ENCODE measurements around the gene RNF150. TPM values are rescaled to one million over a fixed set of nuclear protein-coding genes. Genes with fewer than 3 reads are reported as not detected.

RNF150 gene
- total RNA-seq, 1 donor from 2014 or later: 53.3 TPM

DNA sequence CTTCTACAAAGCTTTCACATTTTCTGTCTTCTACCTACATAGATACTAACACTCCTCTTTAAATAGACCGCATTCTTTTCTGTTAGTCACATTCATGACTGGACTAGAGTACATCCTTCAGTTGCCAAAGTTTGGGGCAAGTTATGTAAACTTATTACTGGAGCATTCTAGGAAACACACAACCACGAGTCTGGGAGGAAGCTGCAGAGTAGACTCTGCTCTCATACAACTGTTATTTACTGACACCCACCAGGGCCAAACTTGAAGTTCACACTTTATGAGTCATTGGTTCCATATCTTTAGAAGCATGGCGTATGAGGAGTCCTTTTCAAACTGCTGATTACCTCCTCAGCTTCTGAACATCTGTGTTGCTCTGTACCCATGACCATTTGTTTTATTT, 87.0 kb downstream of the RNF150 start:
- intact Hi-C loops (cut with DNase I): no loop called here

DNA sequence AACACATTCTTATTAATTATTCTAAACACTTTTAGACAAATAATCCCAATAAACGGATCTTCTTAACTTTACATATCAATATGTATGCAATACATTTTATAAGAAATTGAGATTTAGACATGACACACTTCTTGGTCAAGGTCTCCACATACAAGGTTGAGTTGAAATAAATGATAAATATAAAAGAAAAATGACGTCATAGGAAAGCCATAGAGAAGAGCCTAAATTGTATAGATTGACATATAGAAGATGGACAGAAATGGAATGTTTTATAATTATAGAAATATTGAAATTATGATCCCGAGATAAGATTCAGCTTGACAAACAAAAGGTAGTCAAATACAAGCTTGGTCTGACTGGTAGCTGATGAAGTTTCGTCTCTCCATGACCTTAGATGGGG, 87.4 kb downstream of the RNF150 start:
- ATAC-seq (ENCODE audit: poor library complexity): no peak
- intact Hi-C loops (cut with DNase I): no loop called here
- no peak for DNase-seq

More for the DNA sequence above, 87.0 kb downstream of the RNF150 start:
- no peak for DNase-seq
- peak; percentile 70 for ATAC-seq (ENCODE audit: poor library complexity)

DNA sequence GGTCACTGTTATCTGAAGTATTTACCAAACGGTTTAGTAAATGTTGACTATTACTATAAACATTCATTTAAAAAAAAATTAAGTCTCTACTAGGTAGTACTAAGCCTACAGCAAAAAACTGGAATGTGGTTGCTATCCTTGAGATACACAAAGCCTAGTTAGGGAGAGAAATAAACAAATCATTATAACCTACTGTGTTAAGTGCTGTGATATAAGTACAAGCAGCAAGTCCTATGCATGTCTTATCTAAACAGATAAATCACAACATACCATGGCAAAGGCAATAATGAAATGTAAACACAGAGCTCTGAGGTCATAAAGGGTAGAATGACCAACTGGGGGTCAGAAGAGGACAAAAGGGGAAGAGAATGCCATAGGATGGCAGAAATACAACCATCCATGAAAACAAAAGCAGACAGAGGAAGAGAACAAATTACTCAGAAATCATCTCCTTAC, 92.2 kb downstream of the RNF150 start:
- ATAC-seq (ENCODE audit: poor library complexity) (no peak), DNase-seq (no peak)

DNA sequence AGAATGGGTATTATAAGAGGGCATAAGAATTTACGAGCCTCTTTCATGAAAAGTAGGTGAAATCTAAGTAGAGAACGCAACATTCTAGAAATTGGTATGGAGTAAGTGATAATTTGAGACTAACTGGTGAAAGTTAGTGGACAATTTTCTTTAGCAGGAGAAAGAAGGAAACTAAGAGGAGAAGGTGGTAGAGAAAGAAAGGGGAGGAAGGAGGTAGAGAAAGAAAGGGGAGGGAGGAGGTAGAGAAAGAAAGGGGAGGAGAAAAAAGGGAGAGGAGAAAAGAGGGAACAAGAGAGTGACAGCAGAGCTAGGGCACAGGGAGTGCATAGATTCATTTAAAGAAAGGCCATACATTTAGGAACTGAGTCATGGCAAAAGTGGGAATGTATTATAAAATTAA, 94.1 kb downstream of the RNF150 start:
- DNase-seq (no peak), ATAC-seq (ENCODE audit: poor library complexity) (no peak)
- intact Hi-C loops (cut with DNase I): no loop called here

More for the DNA sequence above, 92.2 kb downstream of the RNF150 start:
- intact Hi-C loops (cut with DNase I): no loop called here

DNA sequence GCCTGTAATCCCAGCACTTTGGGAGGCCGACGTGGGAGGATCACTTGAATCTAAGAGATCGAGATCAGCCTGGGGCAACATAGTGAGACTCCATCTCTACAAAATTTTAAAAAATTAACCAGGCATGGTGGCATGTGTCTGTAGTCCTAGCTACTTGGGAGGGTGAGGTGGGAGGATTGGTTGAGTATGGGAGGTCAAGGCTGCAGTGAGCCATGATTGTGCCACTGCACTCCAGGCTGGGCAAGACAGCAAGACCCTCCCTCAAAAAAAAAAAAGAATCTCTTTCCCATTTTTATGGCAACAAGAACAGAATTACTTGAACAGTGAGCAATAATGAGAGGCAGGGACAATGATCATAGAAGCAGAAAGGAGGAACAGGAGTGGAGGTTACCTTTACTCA, 94.8 kb downstream of the RNF150 start:
- ATAC-seq (ENCODE audit: poor library complexity) (no peak), DNase-seq (no peak)
- intact Hi-C loops (cut with DNase I): no loop called here

DNA sequence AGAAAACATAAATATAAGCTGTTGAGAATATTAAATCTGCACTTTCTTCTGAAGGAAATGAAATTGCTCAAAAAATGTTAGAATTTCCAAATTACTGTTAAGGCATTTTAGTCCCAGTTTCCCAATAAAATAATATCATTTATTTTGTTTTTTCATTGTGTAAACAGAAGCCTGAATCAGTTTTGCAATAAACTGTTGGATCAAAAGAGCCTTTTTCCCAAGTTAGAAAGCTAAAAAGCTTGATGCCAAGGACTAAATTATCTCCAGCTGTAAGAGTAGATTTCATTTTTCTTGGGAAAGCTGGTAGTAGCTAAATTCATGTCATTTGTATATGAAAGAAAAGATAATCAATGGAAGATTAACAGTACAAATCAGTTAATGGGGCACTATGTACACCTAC, 95.8 kb downstream of the RNF150 start:
- ATAC-seq (ENCODE audit: poor library complexity): no peak
- DNase-seq: no peak
- intact Hi-C loops (cut with DNase I): no loop called here

DNA sequence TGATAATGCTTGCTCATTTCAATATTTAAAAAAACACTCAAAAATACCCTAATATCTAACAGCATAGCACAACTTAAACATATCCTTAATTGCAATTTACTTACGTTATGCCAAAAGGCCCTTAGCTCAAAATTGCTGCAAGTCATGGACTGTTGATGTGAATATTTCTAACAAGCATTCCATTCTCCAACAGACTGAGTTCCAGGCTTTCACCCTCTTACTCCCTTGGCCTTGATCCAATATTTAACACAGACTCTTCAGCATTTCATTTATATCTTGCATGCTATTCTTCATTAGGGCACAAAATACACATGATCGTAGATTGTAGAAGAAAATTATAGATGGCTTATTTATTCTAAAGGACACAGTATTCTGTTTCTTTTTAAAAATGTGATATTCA, 96.5 kb downstream of the RNF150 start:
- intact Hi-C loops (cut with DNase I): no loop called here
- DNase-seq (no peak), ATAC-seq (ENCODE audit: poor library complexity) (peak; percentile 52)

DNA sequence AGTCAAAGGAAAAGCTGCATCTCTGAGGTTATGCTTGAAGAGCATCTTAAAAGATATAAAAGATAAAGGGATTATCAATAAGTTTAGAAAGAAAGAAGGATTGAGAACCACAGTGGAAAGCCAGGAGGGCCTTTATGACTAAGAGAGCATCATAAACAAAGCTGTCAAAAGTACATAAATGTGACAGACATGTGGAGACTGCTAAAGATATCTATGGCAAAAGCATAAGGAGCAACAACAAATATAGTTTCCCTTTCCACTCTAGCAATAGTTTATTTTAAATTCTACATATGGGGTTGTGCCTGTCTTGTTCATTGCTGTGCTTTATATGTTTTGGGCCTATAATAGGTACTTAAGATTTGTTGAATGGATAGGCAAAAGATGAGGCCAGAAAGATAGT, 97.3 kb downstream of the RNF150 start:
- DNase-seq (no peak), ATAC-seq (ENCODE audit: poor library complexity) (no peak)
- intact Hi-C loops (cut with DNase I): no loop called here

DNA sequence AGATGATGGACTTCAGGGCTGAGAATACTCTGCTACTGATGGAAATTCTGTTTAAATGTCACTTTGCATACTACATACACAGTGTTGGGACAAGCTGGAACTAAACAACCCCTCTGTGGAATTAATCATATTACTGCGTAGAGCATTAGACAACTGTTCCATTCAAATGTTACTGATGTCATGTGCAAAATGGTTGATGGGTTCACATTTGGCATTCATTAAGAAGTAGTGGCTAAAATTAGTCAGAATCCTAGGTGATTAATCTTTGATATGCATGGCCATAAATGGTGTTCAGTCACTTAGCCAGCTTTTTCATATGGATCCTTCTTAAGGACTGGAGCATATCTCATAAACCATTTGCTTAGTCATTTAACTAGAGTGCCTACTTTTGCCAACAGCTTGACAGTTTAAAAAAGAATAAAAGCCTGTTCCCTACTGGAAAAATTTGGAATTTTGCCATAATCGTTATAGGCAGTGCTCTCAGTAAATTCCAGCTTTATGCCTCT, 105.2 kb downstream of the RNF150 start:
- intact Hi-C loops (cut with DNase I): no loop called here
- no peak for DNase-seq
- peak; percentile 51 for ATAC-seq (ENCODE audit: poor library complexity)

DNA sequence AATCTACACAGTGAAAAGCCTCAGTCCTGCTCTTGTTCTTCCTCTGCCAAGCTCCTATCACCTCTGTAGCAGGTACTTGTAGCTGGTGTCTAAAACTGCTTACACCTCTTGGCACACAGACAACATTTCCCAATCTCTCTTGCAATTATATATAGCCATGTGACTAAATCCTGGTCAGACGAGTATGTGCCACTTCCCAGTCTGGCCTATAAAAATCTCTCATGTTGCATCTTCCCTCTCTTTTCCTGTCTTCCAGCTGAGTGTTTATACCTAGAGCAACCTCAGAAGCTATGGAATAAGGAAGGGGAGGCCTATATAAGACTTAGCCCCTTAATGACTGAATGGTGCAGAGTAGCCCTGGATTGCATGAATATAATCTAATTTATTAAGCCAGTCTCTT, 105.8 kb downstream of the RNF150 start:
- ATAC-seq (ENCODE audit: poor library complexity): peak; percentile 93
- intact Hi-C loops (cut with DNase I): no loop called here
- DNase-seq: no peak

DNA sequence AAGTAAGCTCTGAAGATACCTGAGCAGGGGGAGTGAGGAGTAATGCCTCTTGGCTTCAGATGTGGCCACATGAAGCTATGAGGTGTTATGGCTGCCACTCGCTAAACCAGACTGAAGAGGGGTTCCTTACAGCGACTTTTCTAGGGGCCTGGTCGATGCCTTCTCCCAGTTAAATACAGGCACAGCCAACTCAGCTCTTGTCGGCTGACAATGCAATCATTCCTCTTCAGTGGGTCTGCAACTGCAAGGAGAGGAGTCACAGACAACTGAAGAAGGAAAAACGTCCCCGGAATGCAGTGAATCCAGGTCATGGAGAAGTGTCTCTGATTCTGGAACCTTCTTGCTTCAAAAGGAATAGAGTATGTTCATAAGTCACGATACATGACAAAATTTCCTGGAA, 106.4 kb downstream of the RNF150 start:
- intact Hi-C loops (cut with DNase I): no loop called here
- no peak for DNase-seq
- ATAC-seq (ENCODE audit: poor library complexity): peak; percentile 17

DNA sequence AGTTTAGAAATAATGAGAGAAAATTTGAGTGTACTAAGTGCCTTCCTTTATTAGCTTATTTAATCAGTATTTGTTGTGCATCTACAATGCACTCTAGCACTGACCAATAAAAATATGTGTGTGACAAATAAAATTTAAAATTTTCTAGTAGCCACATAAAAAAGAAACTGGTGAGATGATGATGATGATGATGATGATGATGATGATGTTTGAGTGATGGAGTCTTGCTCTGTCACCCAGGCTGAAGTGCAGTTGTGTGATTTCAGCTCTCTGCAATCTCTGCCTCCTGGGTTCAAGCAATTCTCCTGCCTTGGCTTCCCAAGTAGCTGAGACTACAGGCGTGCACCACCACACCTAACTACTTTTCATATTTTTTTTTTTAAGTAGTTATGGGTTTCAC, 110.2 kb downstream of the RNF150 start:
- intact Hi-C loops (cut with DNase I): no loop called here
- DNase-seq (no peak), ATAC-seq (ENCODE audit: poor library complexity) (no peak)

DNA sequence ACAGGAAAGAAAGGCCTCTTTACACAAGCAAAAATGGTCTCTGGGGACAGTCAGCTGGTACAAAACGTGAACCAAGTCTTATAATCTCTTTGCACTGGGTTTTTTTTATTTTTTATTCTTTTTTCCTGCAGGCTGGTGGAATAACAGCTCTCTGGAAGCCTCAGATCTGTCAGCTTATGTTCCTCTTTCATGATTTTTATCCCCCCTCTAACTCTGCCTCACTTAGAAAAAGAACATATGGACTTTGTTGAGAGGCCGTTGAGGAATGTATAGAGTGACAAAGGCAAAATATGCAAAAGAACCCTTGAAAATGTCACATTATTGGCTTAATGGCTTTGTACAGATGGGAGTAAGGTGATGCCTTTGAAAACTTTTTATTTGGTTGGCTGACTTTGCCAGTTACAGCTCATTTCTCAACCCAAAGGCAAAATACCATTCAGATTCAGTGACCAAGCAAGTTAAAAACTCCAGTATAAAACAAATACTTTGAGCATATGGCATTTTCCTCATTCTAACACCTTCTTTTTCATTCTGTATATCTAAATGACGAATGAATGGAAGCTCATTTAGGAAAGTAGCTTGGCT, 111.1 kb downstream of the RNF150 start:
- intact Hi-C loops (cut with DNase I): no loop called here

DNA sequence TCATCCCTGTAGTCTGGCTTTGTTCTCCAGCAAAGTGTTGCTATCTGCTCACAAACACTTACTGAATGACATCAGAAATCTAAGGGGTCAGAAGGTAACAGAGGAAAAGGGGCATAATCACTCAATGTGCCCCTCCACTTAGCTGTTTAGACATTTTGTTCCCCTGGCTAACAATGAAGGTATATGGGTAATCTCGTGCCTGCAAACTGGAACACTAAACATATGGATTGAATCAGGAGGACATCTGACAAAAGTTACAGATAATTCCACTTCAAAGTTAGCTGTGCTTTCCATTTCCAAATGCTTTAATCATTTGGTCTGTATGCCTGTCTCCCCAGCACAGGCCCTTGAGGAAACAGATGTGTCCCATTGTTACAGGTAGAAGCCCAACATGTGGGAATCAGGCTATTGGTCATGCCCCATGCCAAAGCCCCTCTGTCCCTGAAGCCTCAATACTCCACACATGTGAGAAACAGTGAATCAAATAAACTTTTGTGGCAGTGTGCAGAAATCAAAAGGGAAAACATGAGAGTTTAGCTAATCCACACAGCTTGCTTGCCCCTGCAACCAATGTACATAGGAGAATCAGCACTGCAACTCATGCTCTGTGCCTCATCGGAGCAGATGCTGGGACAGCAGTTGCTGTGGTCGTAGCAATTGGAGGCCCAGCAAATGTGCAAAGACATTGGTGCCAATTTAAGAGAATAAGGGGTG, 111.7 kb downstream of the RNF150 start:
- DNase-seq: no peak
- intact Hi-C loops (cut with DNase I): no loop called here
- peak; percentile 35 for ATAC-seq (ENCODE audit: poor library complexity)

More for the DNA sequence above, 111.1 kb downstream of the RNF150 start:
- ATAC-seq (ENCODE audit: poor library complexity) (no peak), DNase-seq (no peak)

DNA sequence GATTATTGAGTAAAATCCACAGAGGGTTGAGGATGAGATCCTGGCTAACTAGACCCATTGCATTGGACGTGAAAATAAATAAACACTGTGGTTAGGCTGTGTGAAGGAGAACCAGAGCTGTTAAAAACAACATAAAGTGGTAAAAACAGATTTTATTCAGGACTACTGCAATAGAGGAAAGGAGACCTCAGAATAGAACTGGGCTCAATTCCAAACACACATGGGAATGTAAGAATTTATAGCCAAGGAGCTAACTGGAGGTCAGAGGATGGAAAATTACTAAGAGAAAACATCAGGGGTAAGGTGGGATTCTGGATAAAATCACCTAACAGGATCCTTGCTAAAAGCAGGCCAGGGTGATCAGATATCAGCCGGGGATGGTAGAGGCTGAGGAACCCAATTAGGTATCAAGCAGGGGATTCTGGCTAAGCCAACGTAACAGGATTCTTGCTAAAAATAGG, 112.4 kb downstream of the RNF150 start:
- ATAC-seq (ENCODE audit: poor library complexity) (peak; percentile 15), DNase-seq (no peak)
- intact Hi-C loops (cut with DNase I): no loop called here

DNA sequence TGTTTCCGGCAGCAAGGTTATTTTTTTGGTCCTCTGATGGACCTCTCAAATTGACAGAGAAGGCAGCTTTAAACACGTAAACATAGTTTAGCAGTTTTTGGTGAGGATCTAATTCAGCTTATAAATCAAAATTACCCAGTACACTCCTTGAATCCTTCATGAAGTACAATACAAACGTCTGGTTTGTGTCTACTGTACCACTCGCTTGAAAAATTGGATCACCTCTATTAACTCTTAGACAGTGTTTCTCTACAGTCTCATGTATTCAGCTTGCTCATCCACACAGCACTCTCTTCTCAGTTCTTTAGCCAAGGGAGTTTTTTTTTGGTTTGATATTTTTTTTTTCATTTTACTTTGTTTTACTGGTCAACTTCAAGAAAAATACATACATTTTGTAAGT, 113.5 kb downstream of the RNF150 start:
- ATAC-seq (ENCODE audit: poor library complexity) (no peak), DNase-seq (no peak)
- intact Hi-C loops (cut with DNase I): no loop called here

DNA sequence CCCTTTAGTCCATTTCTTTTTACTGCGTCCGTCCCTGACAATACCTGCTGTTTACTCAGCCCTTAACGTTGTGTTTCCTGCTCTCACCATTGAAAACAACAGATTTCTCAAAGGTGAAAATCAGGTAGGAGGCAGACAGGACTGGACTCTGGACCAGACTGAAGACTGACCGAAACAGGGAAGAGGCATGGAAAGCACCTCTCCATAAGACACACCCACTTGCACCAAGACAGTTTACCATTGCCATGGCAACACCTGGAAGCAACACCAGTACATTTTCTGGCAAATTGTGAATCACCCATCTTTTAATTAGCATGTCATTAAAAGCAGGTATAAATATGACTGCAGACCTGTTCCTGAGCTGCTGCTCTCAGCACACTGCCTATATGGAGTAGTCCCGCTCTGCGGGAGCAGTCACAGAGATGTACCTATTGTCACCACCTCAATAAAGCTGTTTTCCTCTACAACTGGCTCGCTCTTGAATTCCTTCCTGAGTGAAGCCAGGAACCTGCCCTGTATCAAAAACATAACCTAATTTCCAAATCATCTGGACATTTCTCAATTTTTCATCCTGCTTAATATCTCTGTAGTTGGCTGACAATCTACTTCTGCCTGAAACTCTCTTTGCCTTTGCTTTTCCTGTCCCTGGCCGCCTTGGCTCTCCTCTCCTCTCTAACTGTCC, 117.0 kb downstream of the RNF150 start:
- DNase-seq (no peak), ATAC-seq (ENCODE audit: poor library complexity) (peak; percentile 38)
- intact Hi-C loops (cut with DNase I): no loop called here

DNA sequence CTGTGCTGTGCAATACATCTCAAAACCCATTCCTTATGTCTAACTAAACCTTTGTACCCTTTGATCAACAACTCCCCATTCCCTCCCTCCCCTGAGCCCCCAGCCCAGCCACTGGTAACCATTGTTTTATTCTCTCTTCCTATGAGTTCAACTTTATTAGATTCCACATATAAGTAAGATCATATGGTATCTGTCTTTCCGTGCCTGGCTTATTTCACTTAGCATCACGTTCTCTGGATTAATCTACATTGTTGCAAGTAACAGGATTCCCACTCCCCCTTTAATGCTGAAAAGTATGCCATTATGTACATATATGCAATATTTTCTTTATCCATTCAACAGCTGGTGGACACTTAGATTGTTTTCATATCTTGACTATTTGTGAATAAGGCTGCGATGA, 119.4 kb downstream of the RNF150 start:
- DNase-seq (no peak), ATAC-seq (ENCODE audit: poor library complexity) (no peak)
- intact Hi-C loops (cut with DNase I): no loop called here

DNA sequence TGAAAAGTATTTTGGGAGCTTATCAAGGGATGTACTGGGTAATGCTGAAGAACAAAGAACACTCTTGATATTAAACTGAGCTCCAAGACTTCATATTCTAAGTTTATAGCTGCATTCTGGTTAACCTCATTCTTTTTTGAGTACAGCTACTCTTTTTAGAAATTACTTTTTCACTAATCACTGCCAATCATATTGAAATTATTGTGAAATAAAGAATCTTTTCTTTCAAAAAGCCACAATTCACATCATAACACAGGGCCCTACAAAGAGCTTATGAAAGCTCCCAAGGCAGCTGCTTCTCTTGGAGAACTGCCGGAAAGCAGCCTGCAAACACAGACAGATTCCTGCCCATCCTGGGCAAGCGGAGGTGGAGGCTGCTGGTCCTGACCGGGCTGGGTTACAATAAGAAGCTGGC, 121.4 kb downstream of the RNF150 start:
- no peak for DNase-seq
- intact Hi-C loops (cut with DNase I): no loop called here
- peak; percentile 54 for ATAC-seq (ENCODE audit: poor library complexity)

DNA sequence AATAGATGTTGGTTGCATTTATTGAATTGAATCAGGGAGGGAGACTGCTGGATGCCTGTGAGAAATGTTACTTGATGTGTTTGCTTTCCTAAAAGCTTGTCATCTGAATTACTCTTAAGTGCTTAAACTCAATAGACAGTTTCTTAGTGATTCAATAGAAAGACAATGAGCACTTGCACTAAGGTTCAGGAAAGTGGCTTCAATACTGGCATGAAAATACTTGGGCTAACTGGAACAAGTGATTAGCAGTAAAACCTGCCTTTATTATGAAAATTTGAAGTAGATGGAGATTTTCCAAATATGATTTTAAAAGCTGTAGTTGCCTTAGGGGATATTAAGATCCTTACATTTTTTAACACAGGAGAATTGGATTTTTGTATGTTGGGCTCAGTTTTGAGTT, 123.3 kb downstream of the RNF150 start:
- DNase-seq (no peak), ATAC-seq (ENCODE audit: poor library complexity) (no peak)
- intact Hi-C loops (cut with DNase I): no loop called here
